SJCRH30 (cell line): ENCODE results near the gene CACNA1C. TPM values are rescaled to one million over a fixed set of nuclear protein-coding genes. Genes with fewer than 3 reads are reported as not detected.

Experiments used
- DNase-seq, 2 experiments: peaks; one replicate each; pipeline ENCODE4 v3.0.0-alpha.2; 2015 to 2020
- H3K27ac ChIP-seq: fragments of 250-450 bp; sonication (Bioruptor Pico); 2 replicates; pipeline ENCODE4 v1.5.1; 2020; ENCODE audit warnings: mild to moderate bottlenecking, moderate library complexity
- H3K27me3 ChIP-seq: fragments of 250-450 bp; sonication (Bioruptor Pico); 2 replicates; pipeline ENCODE4 v1.5.1; 2020; ENCODE audit warnings: mild to moderate bottlenecking, moderate library complexity
- H3K36me3 ChIP-seq: fragments of 250-450 bp; sonication (Bioruptor Pico); 2 replicates; pipeline ENCODE4 v1.5.1; 2020; ENCODE audit warnings: mild to moderate bottlenecking, moderate library complexity
- H3K4me1 ChIP-seq: fragments of 250-450 bp; sonication (Bioruptor Pico); 2 replicates; pipeline ENCODE4 v1.5.1; 2020; ENCODE audit warnings: mild to moderate bottlenecking, moderate library complexity
- H3K4me3 ChIP-seq: fragments of 250-450 bp; sonication (Bioruptor Pico); 2 replicates; pipeline ENCODE4 v1.5.1; 2020; ENCODE audit warnings: mild to moderate bottlenecking, moderate library complexity
- H3K9me3 ChIP-seq: fragments of 250-450 bp; sonication (Bioruptor Pico); replicated peaks from 2 replicates; pipeline ENCODE4 v1.5.1; 2020; ENCODE audit warnings: mild to moderate bottlenecking, moderate library complexity
- total RNA-seq: library from RNA; depleted of rRNA; stranded (reverse); fragments of >200 nt; shearing (Covaris generic); gene quantifications from 2 replicates; pipeline ENCODE4 v1.2.3, GENCODE V29; 2014

The CACNA1C gene
- total RNA-seq, 1 experiment from 2014 or later, result not detected

GRCh38 chr12:2405039-2405438 is 352.3 kb downstream of the CACNA1C start:
- H3K4me3 ChIP-seq, result no peak overlapping the region
- DNase-seq, result no peak
- no peaks in the 10 kb centered on the region for H3K4me1 ChIP-seq
- no peaks in the 10 kb centered on the region for H3K9me3 ChIP-seq
- H3K36me3 ChIP-seq, result no peaks in the 10 kb centered on the region
- peaks cover 5% of the 10 kb centered on the region; the same call in 1 of the 2 replicates for H3K27me3 ChIP-seq
- H3K27ac ChIP-seq, result no peak overlapping the region

DNA sequence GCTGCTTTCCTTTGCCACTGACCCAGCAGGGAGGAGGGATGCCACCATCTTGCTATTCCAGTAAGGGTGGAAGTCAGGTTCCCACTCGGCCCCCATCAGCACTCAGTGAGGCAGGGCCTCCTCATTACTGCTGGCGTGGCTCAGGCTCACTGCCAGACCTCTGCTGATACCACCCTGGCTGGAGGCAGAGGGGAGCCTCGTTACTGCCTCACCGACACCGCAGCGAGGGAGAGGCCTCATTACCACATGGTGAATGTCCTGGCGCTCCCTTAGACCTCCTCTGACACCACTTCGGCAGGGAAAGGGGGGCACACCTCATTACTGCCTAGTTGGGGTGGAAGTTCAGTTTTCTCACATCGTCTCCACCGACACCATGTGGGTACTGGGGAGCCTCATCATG is 354.1 kb downstream of the CACNA1C start:
- H3K4me1 ChIP-seq, result no peaks in the 10 kb centered on the region

DNA sequence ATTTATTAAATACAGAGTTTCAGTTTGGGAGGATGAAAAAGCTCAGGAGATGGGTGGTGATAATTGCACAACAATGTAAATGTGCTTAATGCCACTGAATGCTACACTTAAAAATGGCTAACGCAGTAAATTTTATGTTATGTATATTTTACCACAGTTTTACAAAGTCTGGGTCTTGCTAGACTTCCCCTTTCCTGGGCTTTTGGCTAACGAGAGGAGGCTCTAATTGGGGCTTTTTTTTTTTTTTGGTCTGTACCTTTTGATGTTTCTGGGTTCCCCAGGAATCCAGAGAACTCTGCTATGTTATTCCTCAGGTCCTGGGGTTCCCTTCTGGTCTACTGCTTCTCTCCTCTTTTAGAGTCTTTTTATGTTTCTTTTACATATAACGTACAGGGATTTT is 355.5 kb downstream of the CACNA1C start:
- no peak overlapping the region for H3K27ac ChIP-seq
- H3K4me1 ChIP-seq, result no peaks in the 10 kb centered on the region
- no peaks in the 10 kb centered on the region for H3K36me3 ChIP-seq
- H3K27me3 ChIP-seq, result peaks cover 18% of the 10 kb centered on the region
- DNase-seq, result no peak
- H3K4me3 ChIP-seq, result no peak overlapping the region
- H3K9me3 ChIP-seq, result no peaks in the 10 kb centered on the region

More for the DNA sequence above, 354.1 kb downstream of the CACNA1C start:
- Histone ChIP-seq H3K4me3 (no peak overlapping the region), H3K9me3 (no peaks in the 10 kb centered on the region), H3K27me3 (peaks cover 12% of the 10 kb centered on the region; the same call in 1 of the 2 replicates), H3K27ac (no peak overlapping the region), H3K36me3 (no peaks in the 10 kb centered on the region)
- no peak for DNase-seq

GRCh38 chr12:2409656-2410265 is 357.0 kb downstream of the CACNA1C start:
- no peak overlapping the region for H3K4me3 ChIP-seq
- H3K27ac ChIP-seq, result no peak overlapping the region
- H3K27me3 ChIP-seq, result peaks cover 28% of the 10 kb centered on the region
- H3K4me1 ChIP-seq, result no peaks in the 10 kb centered on the region
- H3K36me3 ChIP-seq, result no peaks in the 10 kb centered on the region
- DNase-seq, result no peak
- H3K9me3 ChIP-seq, result no peaks in the 10 kb centered on the region

DNA sequence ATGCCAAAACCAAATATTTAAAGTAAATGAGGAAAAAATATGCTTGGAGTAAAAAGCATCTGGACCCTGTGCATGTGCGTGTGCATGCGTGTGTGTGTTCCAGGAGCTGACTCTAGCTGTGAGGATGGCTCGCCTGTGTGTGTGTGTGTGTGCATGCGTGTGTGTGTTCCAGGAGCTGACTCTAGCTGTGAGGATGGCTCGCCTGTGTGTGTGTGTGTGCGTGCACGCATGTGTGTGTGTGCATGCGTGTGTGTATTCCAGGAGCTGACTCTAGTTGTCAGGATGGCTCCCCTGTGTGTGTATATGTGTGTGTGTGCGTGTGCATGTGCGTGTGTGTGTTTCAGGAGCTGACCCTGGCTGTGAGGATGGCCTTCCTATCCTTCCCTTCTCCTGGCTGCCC is 357.7 kb downstream of the CACNA1C start:
- Histone ChIP-seq H3K27me3 (peaks cover 34% of the 10 kb centered on the region), H3K4me3 (no peak overlapping the region)
- no peak for DNase-seq

DNA sequence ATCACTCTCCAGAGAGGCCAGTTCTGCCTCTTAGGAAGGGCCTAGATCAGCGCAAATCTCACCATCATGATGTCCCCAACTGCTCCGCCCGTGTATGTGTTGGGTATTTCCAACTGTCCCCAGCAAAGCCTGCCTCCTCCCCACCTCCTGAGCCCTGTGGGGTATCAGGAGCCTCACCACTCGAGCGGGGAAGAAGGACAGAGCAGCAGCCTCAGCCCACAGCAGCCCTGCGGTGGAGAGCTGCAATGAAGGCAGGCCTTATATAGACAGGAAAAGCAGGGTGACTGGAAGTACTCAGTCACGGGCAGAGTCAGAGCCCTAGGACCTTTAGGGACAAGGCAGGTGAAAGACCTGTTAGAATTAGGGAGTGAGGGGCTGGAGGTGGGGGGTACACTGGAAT is 358.2 kb downstream of the CACNA1C start:
- DNase-seq, result no peak
- peaks cover 37% of the 10 kb centered on the region for H3K27me3 ChIP-seq
- no peak overlapping the region for H3K4me3 ChIP-seq
- H3K27ac ChIP-seq, result no peak overlapping the region
- no peaks in the 10 kb centered on the region for H3K9me3 ChIP-seq
- H3K4me1 ChIP-seq, result no peaks in the 10 kb centered on the region
- no peaks in the 10 kb centered on the region for H3K36me3 ChIP-seq

More for the DNA sequence above, 357.7 kb downstream of the CACNA1C start:
- Histone ChIP-seq H3K9me3 (no peaks in the 10 kb centered on the region), H3K27ac (no peak overlapping the region), H3K36me3 (no peaks in the 10 kb centered on the region), H3K4me1 (no peaks in the 10 kb centered on the region)

DNA sequence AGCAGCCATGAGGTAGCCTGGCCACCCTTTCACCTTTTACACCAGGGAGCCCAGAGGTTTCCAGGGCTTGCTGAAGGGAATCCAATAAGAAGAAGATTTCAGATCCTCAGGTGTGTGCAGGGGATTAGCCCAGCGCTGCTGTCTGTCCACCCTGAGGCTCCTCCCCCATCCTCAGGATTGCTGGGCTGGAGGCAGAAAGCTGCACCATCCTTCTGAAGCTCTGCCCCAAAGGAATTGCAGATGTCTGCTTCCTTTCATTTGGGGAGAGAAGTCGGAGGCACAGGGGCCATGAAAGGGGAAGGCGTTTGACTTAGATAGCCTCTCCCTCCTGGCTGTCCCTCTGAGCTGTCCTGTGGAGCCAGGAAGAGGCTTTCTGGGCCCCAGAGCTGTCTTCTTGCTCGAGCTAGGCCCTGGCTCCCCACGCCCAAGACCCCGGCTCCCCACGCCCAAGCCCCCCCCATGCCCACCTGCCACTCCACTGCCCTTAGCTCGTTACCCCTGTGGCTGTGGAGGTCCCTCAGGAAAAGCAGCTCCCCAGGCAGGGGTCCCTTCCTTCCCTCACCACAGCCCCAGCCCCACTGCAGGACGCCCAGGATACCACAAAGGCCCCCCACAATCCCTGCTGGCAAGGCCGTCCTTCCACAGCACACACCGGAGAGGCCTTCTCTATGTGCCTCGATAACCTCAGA is 359.0 kb downstream of the CACNA1C start:
- no peak overlapping the region for H3K27ac ChIP-seq
- H3K4me1 ChIP-seq, result no peaks in the 10 kb centered on the region
- no peak overlapping the region for H3K4me3 ChIP-seq
- H3K36me3 ChIP-seq, result no peaks in the 10 kb centered on the region
- H3K27me3 ChIP-seq, result peaks cover 43% of the 10 kb centered on the region
- no peak for DNase-seq
- H3K9me3 ChIP-seq, result no peaks in the 10 kb centered on the region

DNA sequence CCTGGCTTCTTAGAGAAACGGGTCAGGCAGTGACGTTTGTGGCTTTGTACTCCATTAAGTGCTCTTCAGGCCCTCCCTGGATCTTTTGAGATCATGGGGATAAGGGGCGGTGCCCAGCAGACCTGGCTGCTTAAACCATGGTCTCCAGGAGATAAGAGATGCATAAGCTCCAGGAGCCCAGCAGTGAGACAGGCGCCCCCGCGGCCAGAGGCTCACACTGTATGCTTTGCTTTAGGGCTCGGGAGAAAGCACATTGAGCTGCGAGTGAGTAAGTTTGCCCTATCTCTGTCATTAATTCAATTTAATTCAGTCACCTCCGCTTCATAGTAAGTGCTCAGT is 359.5 kb downstream of the CACNA1C start:
- Histone ChIP-seq H3K27ac (no peak overlapping the region), H3K27me3 (peaks cover 45% of the 10 kb centered on the region)

DNA sequence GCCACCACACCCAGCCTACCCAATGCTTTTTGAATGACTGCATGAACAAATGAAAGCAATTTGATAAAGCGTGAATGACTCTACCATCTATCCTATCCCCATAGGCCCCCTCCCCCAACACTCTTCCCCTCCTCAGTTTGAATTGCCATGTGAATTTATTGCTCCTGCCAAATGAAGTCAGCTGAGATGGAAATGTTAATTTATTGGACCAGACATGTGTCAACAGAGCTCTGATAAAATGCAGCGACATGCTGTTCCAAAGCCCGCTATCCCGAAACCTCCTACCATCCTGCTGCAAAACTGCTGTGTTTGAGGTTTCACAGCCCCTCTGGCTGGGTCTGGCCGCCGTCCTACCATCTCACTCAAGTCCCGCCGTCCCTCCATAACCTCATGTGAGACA is 360.5 kb downstream of the CACNA1C start:
- H3K36me3 ChIP-seq, result no peaks in the 10 kb centered on the region
- no peak for DNase-seq
- no peaks in the 10 kb centered on the region for H3K4me1 ChIP-seq
- H3K4me3 ChIP-seq, result no peak overlapping the region
- H3K27me3 ChIP-seq, result peaks cover 51% of the 10 kb centered on the region
- no peaks in the 10 kb centered on the region for H3K9me3 ChIP-seq
- no peak overlapping the region for H3K27ac ChIP-seq

More for the DNA sequence above, 359.5 kb downstream of the CACNA1C start:
- no peaks in the 10 kb centered on the region for H3K4me1 ChIP-seq
- no peak overlapping the region for H3K4me3 ChIP-seq
- no peak for DNase-seq
- no peaks in the 10 kb centered on the region for H3K36me3 ChIP-seq
- no peaks in the 10 kb centered on the region for H3K9me3 ChIP-seq

DNA sequence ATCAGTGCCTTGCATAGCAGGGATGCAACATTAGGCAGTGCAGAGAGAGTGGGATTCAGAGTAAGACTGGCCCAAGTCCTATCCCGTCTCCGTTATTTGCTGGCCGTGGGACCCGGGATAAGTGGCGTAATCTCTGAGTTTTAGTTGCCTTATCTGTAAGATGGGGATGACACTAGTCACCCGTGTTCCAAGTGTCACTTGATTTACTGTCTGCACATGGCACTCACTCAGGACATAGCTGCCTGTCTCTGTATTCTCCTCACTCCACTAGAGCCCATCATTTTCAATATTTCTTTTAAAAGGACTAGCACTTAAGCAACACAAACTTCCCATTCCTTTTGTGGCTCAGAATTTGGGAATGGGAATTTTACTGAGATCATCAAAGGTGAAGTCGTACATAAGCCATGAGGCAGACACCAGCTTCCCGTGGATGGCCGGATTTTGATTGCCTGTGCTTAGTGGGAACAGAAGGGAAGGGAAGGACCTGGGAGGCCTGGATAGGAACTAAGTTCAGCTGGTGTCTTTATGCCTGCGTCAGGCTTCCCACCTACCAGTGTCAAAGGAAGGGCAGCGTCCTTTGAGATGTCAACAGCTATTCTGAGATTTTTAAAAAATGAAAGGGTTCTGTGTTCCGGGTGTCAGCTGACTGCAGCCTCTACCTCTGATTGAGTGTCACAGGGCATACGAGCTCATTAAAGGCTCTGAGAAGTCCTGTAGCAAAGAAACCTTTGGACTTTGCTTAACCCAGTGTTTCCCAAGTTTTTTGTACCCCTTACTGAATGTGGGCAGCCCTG is 361.4 kb downstream of the CACNA1C start:
- Histone ChIP-seq H3K4me1 (no peaks in the 10 kb centered on the region), H3K9me3 (no peaks in the 10 kb centered on the region), H3K36me3 (no peaks in the 10 kb centered on the region), H3K27ac (no peak overlapping the region), H3K4me3 (no peak overlapping the region), H3K27me3 (peaks cover 57% of the 10 kb centered on the region)
- no peak for DNase-seq

GRCh38 chr12:2414810-2415567 is 362.2 kb downstream of the CACNA1C start:
- peaks cover 52% of the 10 kb centered on the region for H3K27me3 ChIP-seq
- no peak overlapping the region for H3K4me3 ChIP-seq
- H3K9me3 ChIP-seq, result no peaks in the 10 kb centered on the region
- no peak for DNase-seq
- H3K4me1 ChIP-seq, result no peaks in the 10 kb centered on the region
- H3K27ac ChIP-seq, result no peak overlapping the region
- H3K36me3 ChIP-seq, result no peaks in the 10 kb centered on the region

DNA sequence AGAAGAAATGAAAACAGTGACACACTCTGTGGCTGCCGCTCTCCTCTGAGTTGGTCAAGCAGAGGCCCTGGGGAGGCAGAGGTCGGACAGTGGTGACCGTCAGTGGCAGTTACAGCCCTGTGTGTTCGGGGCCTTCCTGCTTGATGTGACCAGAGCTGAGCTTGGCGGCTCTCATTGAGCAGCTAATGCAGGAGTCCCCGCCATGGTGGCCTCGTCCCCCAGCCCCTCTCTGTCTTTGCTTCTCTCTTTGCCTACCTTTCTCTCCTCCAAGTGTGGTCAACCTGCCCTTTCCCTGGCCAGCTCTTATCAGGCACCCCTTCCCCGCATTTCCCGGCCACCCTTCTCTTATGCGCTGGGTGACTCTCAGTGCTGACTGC is 362.8 kb downstream of the CACNA1C start:
- H3K9me3 ChIP-seq, result no peaks in the 10 kb centered on the region
- H3K27me3 ChIP-seq, result peaks cover 52% of the 10 kb centered on the region
- H3K36me3 ChIP-seq, result no peaks in the 10 kb centered on the region
- H3K4me1 ChIP-seq, result no peaks in the 10 kb centered on the region
- H3K27ac ChIP-seq, result no peak overlapping the region
- no peak overlapping the region for H3K4me3 ChIP-seq
- DNase-seq, result no peak

DNA sequence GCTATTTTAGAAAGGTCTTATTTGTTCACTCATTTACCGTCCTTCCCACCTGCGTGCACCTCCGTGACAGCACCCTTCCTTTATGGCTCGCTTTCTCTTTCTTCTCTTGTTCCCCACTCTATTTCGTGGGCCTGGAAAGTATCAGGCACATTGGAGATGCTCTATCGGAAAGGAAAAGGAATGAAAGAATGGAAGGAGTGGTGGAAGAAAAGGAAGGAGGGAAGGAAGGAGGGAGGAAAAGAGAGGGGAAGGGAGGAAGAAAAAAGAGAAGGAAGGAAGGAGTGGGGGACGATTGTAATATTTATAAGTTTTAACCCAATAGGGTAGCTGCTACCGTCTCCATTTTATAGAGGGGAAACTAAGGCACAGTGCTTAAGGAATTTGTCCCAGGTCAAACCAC is 363.4 kb downstream of the CACNA1C start:
- DNase-seq, result no peak
- no peaks in the 10 kb centered on the region for H3K36me3 ChIP-seq
- H3K27me3 ChIP-seq, result peaks cover 50% of the 10 kb centered on the region
- H3K27ac ChIP-seq, result no peak overlapping the region
- H3K4me3 ChIP-seq, result no peak overlapping the region
- H3K4me1 ChIP-seq, result no peaks in the 10 kb centered on the region
- H3K9me3 ChIP-seq, result 0 out of 2 replicates have a peak, but pooled peaks cover 1% of the 10 kb centered on the region

GRCh38 chr12:2417481-2418160 is 364.8 kb downstream of the CACNA1C start:
- no peak for DNase-seq
- Histone ChIP-seq H3K9me3 (0 out of 2 replicates have a peak, but pooled peaks cover 2% of the 10 kb centered on the region), H3K27ac (no peak overlapping the region), H3K4me3 (no peak overlapping the region), H3K27me3 (peaks cover 50% of the 10 kb centered on the region), H3K4me1 (no peaks in the 10 kb centered on the region), H3K36me3 (no peaks in the 10 kb centered on the region)
